GM12878 (cell line): ENCODE results near the gene COX19. TPM values are rescaled to one million over a fixed set of nuclear protein-coding genes. Genes with fewer than 3 reads are reported as not detected.

Experiments used
- ATAC-seq: fragments of 200-7000 bp; cut with Tn5 transposase; 3 replicates; pipeline ENCODE4 v1.9.1; 2020; ENCODE audit warnings: mild to moderate bottlenecking, moderate library complexity
- BruUV-seq: library from RNA; stranded (reverse); fragments of 400-500 nt; replicated peaks from 2 replicates; lab custom pipeline; 2021; lab: Mats Ljungman, UMichigan
- CTCF ChIA-PET: fragments of 300-600 bp; sonication (Branson Sonifier 250); formaldehyde crosslinking; extraction: SDS; loops from one replicate; lab custom pipeline; 2021; ENCODE audit warnings: inconsistent platforms; lab: Yijun Ruan, JAX
- POLR2A ChIA-PET: fragments of 350-600 bp; formaldehyde crosslinking; extraction: SDS; loops from one replicate; lab custom pipeline; 2021; ENCODE audit warnings: inconsistent platforms; lab: Charles Lee
- RAD21 ChIA-PET: fragments of 300-600 bp; sonication (Branson Sonifier 250); formaldehyde crosslinking; loops from one replicate; lab custom pipeline; 2023; ENCODE audit warnings: antibody characterized with exemption; ENCODE audit not compliant: unreplicated experiment; lab: Charles Lee
- SMC1A ChIA-PET: fragments of 300-600 bp; sonication (Branson Sonifier 250); formaldehyde crosslinking; loops from one replicate; lab custom pipeline; 2023; ENCODE audit not compliant: unreplicated experiment, uncharacterized antibody; lab: Charles Lee
- DNase-seq: peaks from one replicate; pipeline ENCODE4 v3.0.0-alpha.2; 2011; ENCODE audit warnings: low read depth, low spot score
- FAIRE-seq: peaks from 3 replicates; lab custom pipeline; 2011; peaks lifted over from hg19 to GRCh38; lab: Jason Lieb, UNC
- H2AFZ ChIP-seq: 2 replicates; pipeline ENCODE4 v1.6.0; 2011; ENCODE audit warnings: low read depth, low read length, control low read depth; ENCODE audit not compliant: control insufficient read depth
- H3K27ac ChIP-seq: 2 replicates; pipeline ENCODE4 v1.5.1; 2011; ENCODE audit warnings: control low read depth; ENCODE audit not compliant: control insufficient read depth, insufficient read depth
- H3K27me3 ChIP-seq, 2 experiments: replicated peaks in 1 of 2; 2 replicates each; pipeline versions ENCODE4 v1.6.0 to v1.6.1; 2011; ENCODE audit warnings: low read length in 1 of 2; ENCODE audit not compliant: control insufficient read depth in 2 of 2, insufficient read depth in 2 of 2
- H3K36me3 ChIP-seq, 2 experiments: 2 replicates each; pipeline ENCODE4 v1.5.1; 2011; ENCODE audit warnings: low read length in 1 of 2; ENCODE audit not compliant: control insufficient read depth in 2 of 2, insufficient read depth in 2 of 2
- H3K4me1 ChIP-seq: 2 replicates; pipeline ENCODE4 v1.6.1; 2011; ENCODE audit warnings: mild to moderate bottlenecking, low read length, moderate library complexity, mixed read lengths; ENCODE audit not compliant: control insufficient read depth, insufficient read depth
- H3K4me2 ChIP-seq: 2 replicates; pipeline ENCODE4 v1.6.0; 2011; ENCODE audit warnings: control low read depth; ENCODE audit not compliant: control insufficient read depth, insufficient read depth
- H3K4me3 ChIP-seq: fragments of 200-600 bp; sonication (generic); 2 replicates; pipeline ENCODE4 v1.5.1; 2016
- H3K79me2 ChIP-seq: 2 replicates; pipeline ENCODE4 v1.6.0; 2011; ENCODE audit warnings: low read length; ENCODE audit not compliant: control insufficient read depth, insufficient read depth
- H3K9ac ChIP-seq: 2 replicates; pipeline ENCODE4 v1.8.0; 2011; ENCODE audit warnings: low read length, control low read depth, mixed read lengths; ENCODE audit not compliant: control insufficient read depth, insufficient read depth
- H3K9me3 ChIP-seq: replicated peaks from 3 replicates; pipeline ENCODE4 v1.5.1; 2011; ENCODE audit warnings: mild to moderate bottlenecking, low read length; ENCODE audit not compliant: control insufficient read depth, insufficient read depth
- H4K20me1 ChIP-seq: 2 replicates; pipeline ENCODE4 v1.6.0; 2011; ENCODE audit not compliant: control insufficient read depth, insufficient read depth
- ATF7 ChIP-seq: fragments of 450-650 bp; IDR thresholded peaks from 2 replicates; pipeline ENCODE4 v1.6.1; 2016; ENCODE audit warnings: low read depth, mild to moderate bottlenecking
- BACH1 ChIP-seq: fragments of 450-650 bp; IDR thresholded peaks from 2 replicates; pipeline ENCODE4 v1.6.1; 2017; ENCODE audit warnings: mild to moderate bottlenecking, borderline replicate concordance
- CHD4 ChIP-seq: fragments of 200-600 bp; sonication (generic); IDR thresholded peaks from 2 replicates; pipeline ENCODE4 v1.6.1; 2016; ENCODE audit warnings: mild to moderate bottlenecking
- CREB1 ChIP-seq: IDR thresholded peaks from 2 replicates; pipeline ENCODE4 v1.6.1; 2012; ENCODE audit warnings: low read depth, mild to moderate bottlenecking, inconsistent platforms
- DPF2 ChIP-seq: fragments of 450-650 bp; IDR thresholded peaks from 2 replicates; pipeline ENCODE4 v1.6.1; 2017; ENCODE audit warnings: mild to moderate bottlenecking
- EED ChIP-seq: sonication (generic); IDR thresholded peaks from 2 replicates; pipeline ENCODE4 v1.6.1; 2016; ENCODE audit warnings: antibody characterized with exemption, low read depth
- GATAD2B ChIP-seq: fragments of 450-650 bp; conservative IDR thresholded peaks from 2 replicates; pipeline ENCODE4 v1.6.1; 2017; ENCODE audit warnings: low read depth, mild to moderate bottlenecking, moderate library complexity
- HDGF ChIP-seq: fragments of 450-650 bp; IDR thresholded peaks from 2 replicates; pipeline ENCODE4 v1.6.1; 2016; ENCODE audit warnings: antibody characterized with exemption
- NFIC ChIP-seq: IDR thresholded peaks from 2 replicates; pipeline ENCODE4 v1.6.1; 2012; ENCODE audit warnings: low read depth, mild to moderate bottlenecking, inconsistent platforms, low read length, moderate library complexity
- NR2F1 ChIP-seq: fragments of 450-650 bp; conservative IDR thresholded peaks from 2 replicates; pipeline ENCODE4 v1.6.1; 2017; ENCODE audit warnings: mild to moderate bottlenecking
- PAX5 ChIP-seq: IDR thresholded peaks from 2 replicates; pipeline ENCODE4 v1.6.1; 2011; ENCODE audit warnings: low read depth, low read length, borderline replicate concordance
- PAX8 ChIP-seq: fragments of 450-650 bp; IDR thresholded peaks from 2 replicates; pipeline ENCODE4 v1.6.1; 2017; ENCODE audit warnings: mild to moderate bottlenecking, moderate library complexity
- POLR2A ChIP-seq: IDR thresholded peaks from 2 replicates; pipeline ENCODE4 v1.6.1; 2011; ENCODE audit warnings: low read depth, mild to moderate bottlenecking, low read length
- POLR2AphosphoS2 ChIP-seq: IDR thresholded peaks from 2 replicates; pipeline ENCODE4 v1.6.1; 2011; ENCODE audit warnings: low read depth, mild to moderate bottlenecking, low read length, improper control_type of control experiment, moderate library complexity
- RUNX3 ChIP-seq: IDR thresholded peaks from 2 replicates; pipeline ENCODE4 v1.6.1; 2012; ENCODE audit warnings: low read length, inconsistent platforms
- SREBF2 ChIP-seq: IDR thresholded peaks from 2 replicates; pipeline ENCODE4 v1.6.1; 2012; ENCODE audit warnings: mild to moderate bottlenecking, low read length
- SUZ12 ChIP-seq: fragments of 200-600 bp; sonication (generic); IDR thresholded peaks from one replicate; pipeline ENCODE4 v1.6.1; 2018; ENCODE audit warnings: antibody characterized with exemption, mild to moderate bottlenecking; ENCODE audit not compliant: unreplicated experiment
- TCF3 ChIP-seq: IDR thresholded peaks from 2 replicates; pipeline ENCODE4 v1.6.1; 2012; ENCODE audit warnings: low read depth, mild to moderate bottlenecking, low read length, borderline replicate concordance; ENCODE audit not compliant: insufficient read depth
- WGBS: methylation state at CpG from one replicate; pipeline ENCODE4 v1.1.6; 2016; ENCODE audit warnings: low lambda C conversion rate; ENCODE audit not compliant: insufficient replicate concordance, insufficient coverage; ENCODE audit errors: missing lambda C conversion rate; 5-methylcytosine and 5-hydroxymethylcytosine counted together
- in situ Hi-C: fragments of 300-500 bp; cut with MboI; formaldehyde crosslinking; loops from 9 replicates; pipeline ENCODE4 v1.14.3; 2018; ENCODE audit warnings: mixed read lengths
- intact Hi-C: fragments of 100-400 bp; cut with micrococcal nuclease; formaldehyde crosslinking; loops from one replicate; pipeline ENCODE4 v1.14.2; 2022; ENCODE audit not compliant: unreplicated experiment
- polyA plus RNA-seq, 11 experiments: library from polyadenylated mRNA; depleted of rRNA in 4 of 11; unstranded in 6 of 11; stranded (reverse) in 5 of 11; fragments of >200 nt; fragmentation: Nextera tagmentation in 4 of 11; fragmentation: Illumina TruSeq in 1 of 11; extraction: Ambion mirVana in 4 of 11; extraction: Trizol in 1 of 11; gene quantifications; 1 replicate in 1 of 11; 2 replicates in 10 of 11; pipeline versions ENCODE4 v1.2.1 to v1.2.3, GENCODE V29; 2011 to 2016; ENCODE audit warnings: inconsistent platforms in 2 of 11, missing spikeins in 2 of 11, low read depth in 1 of 11
- total RNA-seq, 4 experiments: library from RNA; depleted of rRNA in 3 of 4; stranded (reverse); fragments of >200 nt in 3 of 4; fragmentation: Illumina TruSeq in 1 of 4; extraction: Trizol in 1 of 4; gene quantifications; 2 replicates each; pipeline versions ENCODE4 v1.2.1 to v1.2.3, GENCODE V29; 2013 to 2021
- TF ChIP-seq, protein P1 (sequence below): fragments of 450-650 bp; IDR thresholded peaks from 2 replicates; pipeline ENCODE4 v1.6.1; 2017; ENCODE audit warnings: mild to moderate bottlenecking, moderate library complexity
- TF ChIP-seq, protein P2 (sequence below): IDR thresholded peaks from 2 replicates; pipeline ENCODE4 v1.6.1; 2011; ENCODE audit warnings: borderline replicate concordance, low read depth, mild to moderate bottlenecking, moderate library complexity, low read length; ENCODE audit not compliant: insufficient read depth, poor library complexity, severe bottlenecking

Gene COX19
- total and polyA plus RNA-seq, 10 of the 15 experiments (the other 5 are each of a cell fraction or from before 2014, with no cell fraction given), result 3.7 to 17.9 (median 10.8) TPM

DNA sequence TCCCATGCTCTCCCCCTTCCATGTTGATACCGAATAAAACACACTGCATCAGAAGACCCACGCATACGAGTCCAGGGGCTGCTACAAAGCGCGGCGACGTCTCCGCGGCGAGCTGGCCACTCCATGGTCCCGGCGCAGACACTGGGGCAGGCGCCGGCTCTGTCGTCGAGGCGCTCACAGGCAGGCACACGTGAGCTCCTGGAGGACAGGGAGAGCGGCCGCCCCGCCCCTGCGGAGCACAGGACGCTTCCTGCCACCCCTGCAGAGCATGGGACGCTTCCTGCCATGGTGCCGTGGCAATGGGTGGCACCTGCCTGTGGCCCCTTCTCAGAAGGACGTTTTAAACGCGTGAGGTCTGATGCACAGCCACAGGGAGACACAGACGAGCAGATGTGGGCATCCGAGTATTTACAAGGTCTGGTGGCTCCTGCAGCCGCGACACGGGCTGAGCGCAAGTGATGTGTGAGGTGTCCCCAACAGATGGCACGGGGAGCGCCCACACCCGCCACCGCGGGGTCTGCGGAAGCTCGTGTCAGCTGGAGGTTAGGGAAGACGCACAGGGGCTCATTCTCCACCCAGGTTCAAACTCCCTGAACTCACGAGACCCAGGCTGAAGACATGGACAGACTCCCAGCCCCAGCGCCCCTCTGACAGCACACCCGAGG, 47.6 kb upstream of the COX19 start:
- WGBS, result 41% methylated on average over 45 of the region's 45 CpGs
- peaks cover 11% of the 10 kb centered on the region; the same call in 2 of the 3 replicates for H3K9me3 ChIP-seq
- FAIRE-seq (no peak), DNase-seq (no peak), ATAC-seq (peak; percentile 2; the same call in 2 of the 3 replicates)
- ChIA-PET RAD21 (interaction anchor here (0.7 to 6.6 kb wide), 4 partner anchors 29 to 63 kb away, joined by 3 to 59 read pairs (median 25); no protein-coding TSS in a partner anchor), SMC1A (interaction anchor here (0.9 to 9.0 kb wide), 3 partner anchors 28 to 50 kb away, joined by 3 to 71 read pairs (median 31); no protein-coding TSS in a partner anchor), POLR2A (interaction anchor here (0.6 to 5.3 kb wide), 4 partner anchors 14 to 63 kb away, joined by 3 to 40 read pairs (median 6); partner anchors contain the start of gene GPR146), CTCF (interaction anchor here (0.7 to 6.7 kb wide), 6 partner anchors 22 to 92 kb away, joined by 3 to 85 read pairs (median 17); partner anchors contain the start of gene GPR146)
- H3K4me2 ChIP-seq, result peak overlapping the region; percentile 96
- peak overlapping the region; percentile 95 for H3K27ac ChIP-seq
- no peaks in the 10 kb centered on the region for H3K27me3 ChIP-seq
- H3K4me1 ChIP-seq, result peaks cover 35% of the 10 kb centered on the region
- BruUV-seq, result no TSS peak
- peak overlapping the region; percentile 58 for H3K4me3 ChIP-seq
- H3K36me3 ChIP-seq, result peaks cover 7 to 13% of the 10 kb centered on the region in 2 experiments; a peak in 3 of 4 replicates
- intact Hi-C loops (no loop called here), in situ Hi-C loops (no loop called here)
- H2AFZ ChIP-seq, result no peak overlapping the region
- H4K20me1 ChIP-seq, result no peaks in the 10 kb centered on the region
- peaks cover 76% of the 10 kb centered on the region for H3K79me2 ChIP-seq
- peak overlapping the region; percentile 79 for H3K9ac ChIP-seq
- TF ChIP-seq GATAD2B (peak; percentile 47; the same call in 1 of the 2 replicates), HDGF (no peak), SREBF2 (no peak), NFIC (no peak), NR2F1 (no peak), PAX8 (no peak), CHD4 (no peak), PAX5 (0 out of 2 replicates have a peak, but pooled peaks have one; percentile 23), CREB1 (no peak), POLR2AphosphoS2 (no peak), TCF3 (peak; percentile 71), DPF2 (peak; percentile 12; the same call in 1 of the 2 replicates), RUNX3 (peak; percentile 26; the same call in 1 of the 2 replicates), POLR2A (peak; percentile 51; the same call in 1 of the 2 replicates), ATF7 (no peak), SUZ12 (no peak), EED (0 out of 2 replicates have a peak, but pooled peaks have one; percentile 25), BACH1 (no peak)
- TF ChIP-seq, protein P1, sequence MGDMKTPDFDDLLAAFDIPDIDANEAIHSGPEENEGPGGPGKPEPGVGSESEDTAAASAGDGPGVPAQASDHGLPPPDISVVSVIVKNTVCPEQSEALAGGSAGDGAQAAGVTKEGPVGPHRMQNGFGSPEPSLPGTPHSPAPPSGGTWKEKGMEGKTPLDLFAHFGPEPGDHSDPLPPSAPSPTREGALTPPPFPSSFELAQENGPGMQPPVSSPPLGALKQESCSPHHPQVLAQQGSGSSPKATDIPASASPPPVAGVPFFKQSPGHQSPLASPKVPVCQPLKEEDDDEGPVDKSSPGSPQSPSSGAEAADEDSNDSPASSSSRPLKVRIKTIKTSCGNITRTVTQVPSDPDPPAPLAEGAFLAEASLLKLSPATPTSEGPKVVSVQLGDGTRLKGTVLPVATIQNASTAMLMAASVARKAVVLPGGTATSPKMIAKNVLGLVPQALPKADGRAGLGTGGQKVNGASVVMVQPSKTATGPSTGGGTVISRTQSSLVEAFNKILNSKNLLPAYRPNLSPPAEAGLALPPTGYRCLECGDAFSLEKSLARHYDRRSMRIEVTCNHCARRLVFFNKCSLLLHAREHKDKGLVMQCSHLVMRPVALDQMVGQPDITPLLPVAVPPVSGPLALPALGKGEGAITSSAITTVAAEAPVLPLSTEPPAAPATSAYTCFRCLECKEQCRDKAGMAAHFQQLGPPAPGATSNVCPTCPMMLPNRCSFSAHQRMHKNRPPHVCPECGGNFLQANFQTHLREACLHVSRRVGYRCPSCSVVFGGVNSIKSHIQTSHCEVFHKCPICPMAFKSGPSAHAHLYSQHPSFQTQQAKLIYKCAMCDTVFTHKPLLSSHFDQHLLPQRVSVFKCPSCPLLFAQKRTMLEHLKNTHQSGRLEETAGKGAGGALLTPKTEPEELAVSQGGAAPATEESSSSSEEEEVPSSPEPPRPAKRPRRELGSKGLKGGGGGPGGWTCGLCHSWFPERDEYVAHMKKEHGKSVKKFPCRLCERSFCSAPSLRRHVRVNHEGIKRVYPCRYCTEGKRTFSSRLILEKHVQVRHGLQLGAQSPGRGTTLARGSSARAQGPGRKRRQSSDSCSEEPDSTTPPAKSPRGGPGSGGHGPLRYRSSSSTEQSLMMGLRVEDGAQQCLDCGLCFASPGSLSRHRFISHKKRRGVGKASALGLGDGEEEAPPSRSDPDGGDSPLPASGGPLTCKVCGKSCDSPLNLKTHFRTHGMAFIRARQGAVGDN, result peak; percentile 73
- TF ChIP-seq, protein P2, sequence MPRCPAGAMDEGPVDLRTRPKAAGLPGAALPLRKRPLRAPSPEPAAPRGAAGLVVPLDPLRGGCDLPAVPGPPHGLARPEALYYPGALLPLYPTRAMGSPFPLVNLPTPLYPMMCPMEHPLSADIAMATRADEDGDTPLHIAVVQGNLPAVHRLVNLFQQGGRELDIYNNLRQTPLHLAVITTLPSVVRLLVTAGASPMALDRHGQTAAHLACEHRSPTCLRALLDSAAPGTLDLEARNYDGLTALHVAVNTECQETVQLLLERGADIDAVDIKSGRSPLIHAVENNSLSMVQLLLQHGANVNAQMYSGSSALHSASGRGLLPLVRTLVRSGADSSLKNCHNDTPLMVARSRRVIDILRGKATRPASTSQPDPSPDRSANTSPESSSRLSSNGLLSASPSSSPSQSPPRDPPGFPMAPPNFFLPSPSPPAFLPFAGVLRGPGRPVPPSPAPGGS, result no peak
